ENCODE data around the gene THSD7B.

DNA sequence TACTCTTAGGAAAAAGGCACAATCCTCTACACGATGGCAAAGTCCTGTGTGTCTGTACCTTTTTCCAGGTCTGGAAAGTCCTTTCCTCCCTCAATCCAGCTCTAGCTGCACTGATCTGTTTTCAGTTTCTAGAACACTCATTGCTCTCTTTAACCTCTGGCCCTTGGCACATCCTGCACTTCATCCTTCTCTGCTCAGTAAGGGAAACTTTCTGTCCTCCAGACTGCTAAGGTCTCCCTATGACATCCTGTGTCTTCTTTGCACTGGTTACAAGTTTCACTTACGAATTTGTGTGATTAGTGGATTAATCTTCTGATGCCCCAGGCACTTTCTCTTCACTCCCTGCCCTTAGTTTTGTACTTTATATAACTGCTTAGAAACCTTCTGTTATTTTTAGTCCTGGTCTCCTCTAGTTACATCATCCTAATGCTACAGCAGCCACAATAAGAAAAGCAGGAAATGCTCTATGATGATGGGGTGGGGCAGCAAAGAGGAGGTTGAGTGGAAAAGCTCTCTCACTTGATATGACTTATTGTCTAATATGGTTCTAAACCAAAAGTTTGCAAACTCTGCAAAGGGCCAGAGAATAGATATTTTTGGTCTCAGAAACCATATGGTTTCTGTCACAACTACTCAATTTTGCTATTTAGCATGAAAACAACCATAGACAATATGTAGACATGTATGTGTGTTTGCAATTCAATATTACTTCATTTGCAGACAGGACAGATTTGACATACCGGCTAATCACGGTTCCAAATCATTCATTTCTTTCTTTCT lies 568.2 kb downstream of the THSD7B start:
- TF ChIP-seq, protein P1, sequence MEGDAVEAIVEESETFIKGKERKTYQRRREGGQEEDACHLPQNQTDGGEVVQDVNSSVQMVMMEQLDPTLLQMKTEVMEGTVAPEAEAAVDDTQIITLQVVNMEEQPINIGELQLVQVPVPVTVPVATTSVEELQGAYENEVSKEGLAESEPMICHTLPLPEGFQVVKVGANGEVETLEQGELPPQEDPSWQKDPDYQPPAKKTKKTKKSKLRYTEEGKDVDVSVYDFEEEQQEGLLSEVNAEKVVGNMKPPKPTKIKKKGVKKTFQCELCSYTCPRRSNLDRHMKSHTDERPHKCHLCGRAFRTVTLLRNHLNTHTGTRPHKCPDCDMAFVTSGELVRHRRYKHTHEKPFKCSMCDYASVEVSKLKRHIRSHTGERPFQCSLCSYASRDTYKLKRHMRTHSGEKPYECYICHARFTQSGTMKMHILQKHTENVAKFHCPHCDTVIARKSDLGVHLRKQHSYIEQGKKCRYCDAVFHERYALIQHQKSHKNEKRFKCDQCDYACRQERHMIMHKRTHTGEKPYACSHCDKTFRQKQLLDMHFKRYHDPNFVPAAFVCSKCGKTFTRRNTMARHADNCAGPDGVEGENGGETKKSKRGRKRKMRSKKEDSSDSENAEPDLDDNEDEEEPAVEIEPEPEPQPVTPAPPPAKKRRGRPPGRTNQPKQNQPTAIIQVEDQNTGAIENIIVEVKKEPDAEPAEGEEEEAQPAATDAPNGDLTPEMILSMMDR (IDR thresholded peaks at IDR 0.05) = no peak
- no peak for TF ChIP-seq POLR2A (IDR thresholded peaks at IDR 0.05)

Data from Peyer's patch (tissue), 4 donors.